HG03575 (cell line): ENCODE results near the gene SDSL.

Experiments used
- ATAC-seq: cut with Tn5 transposase; IDR thresholded peaks from one replicate; pipeline ENCODE4 v1.9.1; 2021; ENCODE audit not compliant: unreplicated experiment, insufficient number of reproducible peaks, low FRiP score; ENCODE audit errors: extremely low read depth

Gene SDSL

DNA sequence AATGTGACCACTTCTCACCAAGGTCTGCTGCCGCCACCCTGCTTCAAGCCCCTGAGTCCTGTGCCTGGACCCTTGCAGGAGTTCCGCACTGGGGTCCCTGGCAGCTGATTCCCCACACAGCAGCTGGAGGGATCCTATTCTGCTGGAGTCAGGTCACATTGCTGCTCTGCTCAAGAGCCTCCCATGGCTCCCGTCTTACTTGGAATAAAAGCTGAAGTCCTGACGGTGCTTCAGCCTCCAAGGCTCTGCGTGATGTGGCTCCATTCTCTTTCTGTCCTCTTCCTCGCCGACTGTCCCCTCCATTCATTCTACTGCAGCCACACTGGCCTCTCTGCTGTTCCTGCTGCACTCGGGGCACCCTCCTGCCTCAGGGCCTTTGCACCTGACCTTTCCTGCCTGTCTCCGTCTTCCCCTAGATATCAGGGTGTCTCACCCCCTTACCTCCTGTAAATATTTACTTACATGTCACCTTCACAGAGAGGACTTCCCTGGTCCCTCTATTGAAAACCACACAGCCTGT is 7.6 kb upstream of the SDSL start:
- no peak for ATAC-seq

DNA sequence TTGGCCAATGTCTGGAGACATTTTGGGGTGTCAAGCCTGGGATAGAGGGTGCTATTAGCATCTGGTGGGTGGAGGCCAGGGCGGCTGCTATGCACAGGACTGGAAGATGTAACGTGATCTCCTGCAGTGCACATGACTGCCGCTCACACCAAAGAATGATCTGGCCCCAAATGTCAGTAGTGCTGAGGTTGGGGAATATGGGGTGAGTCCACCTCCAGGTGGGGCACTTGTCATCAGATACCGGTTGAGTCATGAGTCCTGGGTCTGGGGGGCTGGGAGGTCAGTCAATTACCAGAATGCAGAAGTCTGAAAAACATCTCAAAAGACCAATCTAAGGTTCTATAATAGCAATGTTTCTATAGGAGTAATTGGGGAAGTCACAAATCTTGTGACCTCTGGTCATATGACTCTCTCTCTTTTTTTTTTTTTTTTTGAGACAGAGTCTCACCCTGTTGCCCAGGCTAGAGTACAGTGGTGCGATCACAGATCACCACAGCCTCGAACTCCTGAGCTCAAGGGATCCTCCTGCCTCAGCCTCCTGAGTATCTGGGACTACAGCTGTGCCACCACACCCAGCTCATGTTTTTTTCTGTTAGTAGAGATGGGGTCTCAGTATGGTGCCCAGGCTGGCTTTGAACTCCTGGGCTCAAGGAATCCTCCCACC is 6.0 kb upstream of the SDSL start:
- ATAC-seq = no peak

DNA sequence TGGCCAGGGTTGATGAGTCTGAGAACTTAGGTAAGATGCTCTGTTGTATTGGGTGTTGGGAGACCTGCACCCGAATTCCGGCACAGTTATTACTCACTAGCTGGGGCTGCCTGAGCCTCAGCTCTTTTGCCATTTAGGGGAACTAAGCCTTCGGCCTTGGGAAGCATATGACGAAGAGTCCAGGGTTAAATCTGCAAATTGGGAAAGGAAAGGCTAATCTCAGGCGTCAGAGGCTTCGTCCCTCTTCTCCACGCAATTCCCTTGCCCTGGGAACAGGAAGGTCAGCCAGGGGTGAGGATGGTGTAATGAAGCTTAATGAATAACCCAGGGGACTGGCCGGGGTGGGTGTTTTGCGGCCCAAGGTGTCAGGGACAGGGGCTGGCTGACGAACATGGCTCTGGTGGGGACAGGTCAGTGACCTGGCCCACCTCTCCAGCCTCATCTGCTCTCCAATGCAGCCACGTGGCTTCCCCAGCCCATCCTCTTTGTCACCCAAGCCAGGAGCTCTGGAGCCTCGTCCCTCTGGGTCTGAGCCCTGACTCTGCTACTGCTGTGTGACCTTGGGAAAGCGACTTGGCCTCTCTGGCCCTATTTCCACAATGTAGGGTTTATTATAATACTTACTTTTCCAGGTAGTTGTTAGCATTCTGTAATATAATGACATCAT is 3.8 kb upstream of the SDSL start:
- ATAC-seq = no peak

DNA sequence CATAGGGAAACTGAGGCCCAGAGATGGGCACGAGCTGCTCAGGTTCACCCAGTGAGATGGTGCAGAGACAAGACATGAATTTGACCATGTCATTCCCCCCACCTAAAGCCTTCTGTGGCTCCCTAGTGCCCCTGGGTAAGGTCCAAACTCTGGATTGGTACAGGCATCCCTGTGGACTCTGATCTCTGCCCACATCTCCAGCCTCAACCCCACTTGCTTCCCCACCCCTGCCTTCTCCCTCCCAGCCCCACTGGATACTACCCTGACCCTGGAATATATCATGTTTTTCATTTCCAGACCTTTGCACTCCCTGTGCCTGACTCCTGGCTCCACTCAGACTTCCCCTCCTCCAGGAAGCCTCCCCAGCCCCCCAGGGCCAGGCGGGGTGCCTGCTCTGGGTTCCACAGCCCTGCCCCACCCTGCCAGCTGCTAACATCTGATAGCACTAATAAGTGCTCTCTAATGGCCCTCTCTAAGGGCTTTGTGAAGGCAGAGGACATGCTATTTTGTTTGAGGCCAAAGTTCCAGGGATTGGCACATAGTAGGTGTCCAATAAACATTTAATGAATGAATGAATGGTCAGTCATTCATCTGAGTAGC is 1.1 kb upstream of the SDSL start:
- no peak for ATAC-seq

DNA sequence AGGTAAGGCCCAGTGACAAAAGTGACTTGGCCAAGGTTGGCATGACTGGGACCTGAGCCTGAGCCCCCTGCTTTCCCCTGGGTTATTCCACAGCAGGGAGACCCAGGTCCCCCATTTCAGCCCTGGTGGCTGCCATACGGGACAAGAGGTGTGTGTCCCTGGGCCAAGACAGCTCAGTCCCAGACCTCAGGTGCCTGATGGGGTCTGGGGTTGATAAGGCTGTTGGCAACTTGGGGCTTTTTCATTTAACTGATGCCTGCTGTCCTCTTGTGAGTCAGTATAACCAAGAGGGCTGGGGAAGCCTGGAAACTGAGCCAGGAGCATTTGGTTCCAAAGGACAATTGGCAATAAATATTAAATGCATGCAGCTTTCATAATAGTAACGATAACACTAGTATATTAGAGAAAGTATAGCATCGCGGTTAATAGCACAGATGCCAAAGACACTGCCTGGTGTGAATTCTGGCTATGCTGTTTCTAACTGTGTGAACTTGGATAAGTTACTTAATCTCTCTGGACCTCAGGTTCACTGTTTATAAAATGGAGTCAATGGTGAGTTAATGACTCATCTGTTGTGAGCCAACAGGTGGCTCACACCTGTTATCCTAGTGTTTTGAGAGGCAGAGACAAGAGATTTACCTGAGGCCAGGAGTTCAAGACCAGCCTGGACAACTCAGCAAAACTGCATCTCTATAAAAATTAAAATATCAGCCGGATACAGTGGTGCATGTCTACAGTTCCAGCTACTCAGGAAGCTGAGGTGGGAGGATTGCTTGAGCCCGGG is 898 bp downstream of the SDSL start:
- no peak for ATAC-seq

DNA sequence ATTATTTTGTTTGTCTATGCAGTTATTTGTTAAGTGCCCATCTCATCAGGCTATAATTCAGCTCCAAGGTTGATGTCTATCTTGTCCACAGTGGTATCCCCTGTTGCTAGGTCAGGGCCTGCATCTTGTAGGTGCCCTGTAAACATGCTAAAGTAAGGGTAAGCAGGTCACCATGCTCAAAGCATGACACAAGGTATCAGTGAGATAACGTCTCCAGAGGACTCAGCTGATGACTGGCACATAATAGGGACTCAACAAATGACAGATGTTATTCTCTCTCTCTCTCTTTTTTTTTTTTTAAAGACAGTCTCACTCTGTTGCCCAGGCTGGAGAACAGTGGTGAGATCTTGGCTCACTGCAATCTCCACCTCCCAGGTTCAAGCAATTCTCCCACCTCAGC is 2.3 kb downstream of the SDSL start:
- no peak for ATAC-seq

DNA sequence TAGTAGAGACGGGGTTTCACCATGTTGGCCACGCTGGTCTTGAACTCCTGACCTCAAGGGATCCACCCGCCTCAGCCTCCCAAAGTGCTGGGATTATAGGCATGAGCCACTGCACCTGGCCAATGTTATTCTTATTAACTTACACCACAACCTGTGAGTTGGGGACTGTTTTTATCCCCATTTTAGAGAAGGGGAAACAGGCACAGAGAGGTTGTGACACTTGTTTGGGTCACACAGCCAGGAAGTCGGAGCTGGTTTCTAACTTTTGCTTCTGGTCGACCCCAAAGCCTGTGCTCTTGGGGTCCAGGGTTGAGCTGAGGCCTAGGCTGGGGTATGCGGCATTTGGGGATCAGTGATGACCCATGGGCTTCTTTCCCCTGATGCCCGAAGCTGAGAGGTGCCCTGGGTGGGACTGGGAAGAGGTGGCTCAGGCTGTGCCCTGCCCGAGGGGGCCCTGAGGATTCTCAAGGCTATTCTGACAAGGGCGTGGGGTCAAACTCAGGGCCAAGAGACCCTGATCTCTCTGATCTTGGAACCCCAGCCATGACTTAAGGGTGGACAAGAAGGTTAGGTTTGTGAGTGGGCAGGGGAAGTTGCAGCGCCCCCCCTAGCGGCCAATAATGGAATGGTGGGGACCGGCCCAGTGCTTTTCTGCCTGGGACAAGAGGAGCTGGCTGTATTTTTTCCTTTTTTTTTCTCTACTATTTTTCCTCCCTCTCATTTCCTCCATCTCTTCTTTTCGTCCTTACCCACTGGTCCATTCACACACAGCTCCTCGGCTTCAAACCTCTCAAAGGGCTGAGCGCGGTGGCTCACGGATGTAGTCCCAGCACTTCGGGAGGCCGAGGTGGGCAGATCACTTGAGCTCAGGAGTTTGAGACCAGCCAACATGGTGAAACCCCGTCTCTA is 3.0 kb downstream of the SDSL start:
- ATAC-seq = no peak

DNA sequence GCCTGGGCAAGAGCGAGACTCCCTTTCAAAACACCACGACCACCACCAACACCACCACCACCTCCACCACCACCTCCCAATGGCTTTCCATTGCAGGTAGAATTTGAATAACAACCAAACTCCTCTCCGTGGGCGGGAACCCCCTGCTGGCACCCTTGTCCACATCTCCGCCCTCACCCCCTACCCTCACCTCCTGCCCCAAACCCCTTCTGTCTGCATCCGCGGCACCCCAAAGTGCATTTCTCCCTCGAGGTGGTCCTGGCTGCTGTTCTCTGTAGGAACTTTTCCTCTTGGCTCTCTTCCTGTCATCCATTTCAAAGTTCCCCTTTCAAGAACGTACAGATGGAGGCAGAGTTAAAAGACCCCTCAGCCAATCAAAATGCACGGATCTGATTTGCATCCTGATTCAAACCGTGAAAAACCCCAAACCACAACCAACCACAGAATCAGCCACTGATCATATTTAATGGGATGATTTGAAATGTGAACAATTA is 3.8 kb downstream of the SDSL start:
- no peak for ATAC-seq

DNA sequence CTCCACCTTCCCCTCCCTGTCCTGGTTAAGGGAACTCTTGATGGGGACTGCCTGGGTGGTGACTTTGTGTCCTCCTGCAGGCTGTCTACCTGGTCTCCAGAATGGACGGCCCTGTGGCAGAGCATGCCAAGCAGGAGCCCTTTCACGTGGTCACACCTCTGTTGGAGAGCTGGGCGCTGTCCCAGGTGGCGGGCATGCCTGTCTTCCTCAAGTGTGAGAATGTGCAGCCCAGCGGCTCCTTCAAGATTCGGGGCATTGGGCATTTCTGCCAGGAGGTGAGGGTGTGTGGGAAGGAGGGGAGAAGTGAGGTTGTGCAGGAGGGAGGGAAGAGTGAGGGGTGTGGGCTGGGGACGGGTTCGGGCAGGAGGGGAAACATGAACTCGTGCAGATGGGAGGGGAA is 5.7 kb downstream of the SDSL start:
- no peak for ATAC-seq

DNA sequence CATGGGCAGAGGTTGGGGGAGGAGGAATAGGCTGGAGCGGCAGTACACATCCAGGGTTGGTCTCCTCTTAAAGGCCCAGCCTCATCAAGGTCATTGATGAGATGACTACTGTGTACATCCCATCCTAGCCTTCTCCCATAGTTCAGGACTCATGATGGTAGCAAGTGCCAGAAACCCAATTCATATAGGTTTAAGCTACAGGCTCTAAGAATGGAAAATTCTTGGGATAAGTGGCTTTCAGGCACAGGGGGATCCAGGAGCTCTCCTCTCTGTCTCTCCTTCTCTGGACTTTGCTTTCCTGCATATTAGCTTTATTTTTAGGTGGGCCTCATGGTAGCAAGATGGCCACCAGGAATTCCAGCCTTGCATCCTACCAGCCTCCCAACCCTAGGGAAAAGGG is 6.3 kb downstream of the SDSL start:
- no peak for ATAC-seq

DNA sequence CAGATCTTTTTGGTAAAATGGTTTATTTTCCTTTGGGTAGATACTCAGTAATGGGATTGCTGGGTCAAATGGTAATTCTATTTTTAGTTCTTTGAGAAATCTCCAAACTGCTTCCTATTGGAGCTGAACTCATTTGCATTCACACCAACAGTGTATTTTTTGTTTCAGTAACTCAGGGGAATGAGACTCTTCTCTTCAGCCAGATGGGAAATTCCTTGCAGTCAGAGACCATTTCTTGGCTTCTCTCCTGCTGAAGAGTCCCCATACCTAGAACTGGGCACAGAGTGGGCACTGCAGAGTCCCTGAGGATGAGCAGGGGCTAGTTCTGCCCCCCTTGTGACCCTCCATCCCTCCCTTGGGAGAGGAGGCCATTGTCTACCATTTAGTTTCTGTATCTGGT is 10.8 kb downstream of the SDSL start:
- no peak for ATAC-seq

DNA sequence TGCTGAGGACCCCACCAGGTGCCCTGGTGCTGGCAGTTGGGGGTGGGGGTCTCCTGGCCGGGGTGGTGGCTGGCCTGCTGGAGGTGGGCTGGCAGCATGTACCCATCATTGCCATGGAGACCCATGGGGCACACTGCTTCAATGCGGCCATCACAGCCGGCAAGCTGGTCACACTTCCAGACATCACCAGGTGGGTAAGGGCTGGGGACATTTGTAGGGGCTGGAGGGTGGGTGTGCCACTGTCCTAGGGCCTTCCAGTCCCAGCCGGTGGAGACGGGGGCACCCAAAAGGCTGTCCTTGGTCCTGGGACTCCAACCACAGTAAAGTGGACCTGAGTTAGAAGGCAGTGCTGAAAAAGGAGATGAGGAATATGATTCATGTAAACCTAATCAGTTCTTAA is 13.2 kb downstream of the SDSL start:
- no peak for ATAC-seq

DNA sequence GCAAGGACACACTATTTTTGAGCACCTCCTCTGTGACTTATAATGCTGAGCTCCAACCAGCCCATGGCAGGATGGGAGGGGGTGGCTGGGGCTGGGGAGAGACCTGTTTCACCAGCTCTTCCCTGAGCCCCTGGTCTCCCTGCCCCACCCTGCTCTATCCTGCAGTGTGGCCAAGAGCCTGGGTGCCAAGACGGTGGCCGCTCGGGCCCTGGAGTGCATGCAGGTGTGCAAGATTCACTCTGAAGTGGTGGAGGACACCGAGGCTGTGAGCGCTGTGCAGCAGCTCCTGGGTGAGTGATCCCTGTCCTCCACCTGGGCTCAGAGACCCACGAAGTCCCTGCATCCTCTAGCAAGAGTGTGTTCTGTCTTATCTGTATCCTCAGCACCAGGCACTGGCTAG is 14.4 kb downstream of the SDSL start:
- ATAC-seq = no peak

DNA sequence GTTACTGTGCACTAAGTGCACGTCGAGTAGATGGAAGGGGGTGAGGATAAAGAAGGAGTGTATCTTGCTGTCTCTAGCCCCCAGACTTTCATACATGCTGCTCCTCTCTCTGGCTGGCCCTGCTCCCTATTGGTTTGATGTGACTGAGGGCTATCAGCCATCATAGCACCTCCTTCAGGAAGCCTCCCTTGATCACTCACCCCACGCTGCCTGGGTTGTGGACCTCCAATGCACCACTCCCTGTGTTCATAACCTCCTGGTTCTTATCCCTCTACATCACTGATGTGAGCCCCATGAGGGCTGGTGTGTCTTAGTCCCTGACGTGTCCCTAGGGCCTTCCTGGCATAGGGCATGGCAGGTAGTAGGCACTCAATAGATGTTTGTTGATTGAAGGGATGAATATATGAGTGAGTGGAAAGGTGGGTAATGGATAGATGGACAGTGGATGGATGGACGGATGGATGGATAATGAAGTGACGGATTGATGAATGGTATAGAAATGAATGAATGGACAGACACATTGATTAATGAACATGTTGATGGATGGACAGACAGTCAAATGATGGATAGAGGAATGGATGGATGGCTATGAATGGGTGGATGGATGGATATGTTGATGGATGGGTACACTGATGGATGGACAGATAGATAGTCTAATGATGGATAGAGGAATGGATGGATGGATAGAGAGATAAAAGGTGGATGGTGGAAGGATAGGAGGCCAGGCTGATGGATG is 15.0 kb downstream of the SDSL start:
- ATAC-seq = no peak

DNA sequence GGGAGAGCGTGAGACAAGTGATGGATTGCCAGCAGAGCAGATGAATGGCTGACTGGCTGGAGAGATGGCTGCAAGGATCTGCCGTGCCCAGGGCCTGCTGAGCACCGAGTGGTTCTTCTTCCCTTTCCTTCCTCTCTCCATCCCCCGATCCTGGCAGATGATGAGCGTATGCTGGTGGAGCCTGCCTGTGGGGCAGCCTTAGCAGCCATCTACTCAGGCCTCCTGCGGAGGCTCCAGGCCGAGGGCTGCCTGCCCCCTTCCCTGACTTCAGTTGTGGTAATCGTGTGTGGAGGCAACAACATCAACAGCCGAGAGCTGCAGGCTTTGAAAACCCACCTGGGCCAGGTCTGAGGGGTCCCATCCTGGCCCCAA is 15.5 kb downstream of the SDSL start:
- no peak for ATAC-seq

DNA sequence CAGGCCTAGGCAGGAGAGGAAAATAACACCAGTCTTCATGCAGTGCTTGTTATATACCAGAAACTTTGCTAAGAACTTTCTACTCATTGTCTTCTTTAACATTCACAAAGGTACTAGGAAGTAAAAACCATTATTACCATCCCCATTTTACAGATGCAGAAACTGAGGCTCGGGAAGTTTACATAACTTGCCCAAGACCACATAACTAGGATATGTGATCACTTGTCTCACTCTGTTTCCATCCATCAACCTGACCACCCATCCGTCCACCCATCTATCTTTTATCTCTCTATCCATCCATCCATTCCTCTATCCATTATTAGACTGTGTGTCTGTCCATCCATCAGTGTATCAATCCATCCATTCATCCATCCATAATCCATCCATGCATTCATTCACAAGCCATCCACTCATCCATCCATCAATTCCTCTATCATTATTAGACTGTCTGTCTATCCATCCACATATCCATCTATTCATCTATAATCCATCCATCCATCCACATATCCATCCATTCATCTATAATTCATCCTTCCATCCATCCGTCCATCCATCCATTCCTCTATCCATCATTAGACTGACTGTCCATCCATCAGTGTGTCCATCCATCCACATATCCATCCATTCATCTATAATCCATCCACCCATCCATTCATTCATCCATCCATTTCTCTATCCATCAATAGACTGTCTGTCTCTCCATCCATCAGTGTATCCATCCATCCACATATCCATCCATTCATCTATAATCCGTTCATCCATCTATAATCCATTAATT is 16.5 kb downstream of the SDSL start:
- ATAC-seq = no peak

DNA sequence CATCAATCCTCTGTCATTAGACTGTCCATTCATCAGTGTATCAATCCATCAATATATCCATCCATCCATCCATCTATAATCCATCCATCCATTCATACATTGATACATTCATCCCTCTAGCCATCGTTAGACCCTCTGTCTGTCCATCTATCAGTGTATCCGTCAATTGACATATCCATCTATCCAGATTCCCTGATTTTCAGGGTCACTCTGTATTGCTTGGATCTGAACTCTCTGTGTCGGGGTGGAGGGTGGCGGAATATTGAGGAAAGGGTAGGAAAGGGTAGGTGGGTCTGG is 17.1 kb downstream of the SDSL start:
- no peak for ATAC-seq
